Heart left ventricle (tissue), 16 donors: Measurements from ENCODE around the gene NHLH1. TPM values are rescaled to one million over a fixed set of nuclear protein-coding genes. Genes with fewer than 3 reads are reported as not detected.

Experiments
- ATAC-seq, 4 donors: fragments of 200-7000 bp; cut with Tn5 transposase; one replicate each; pipeline ENCODE4 v1.9.1; 2020 to 2022; ENCODE audit warnings: moderate library complexity in 4 of 4, mild to moderate bottlenecking in 3 of 4, moderate number of reproducible peaks in 1 of 4
- DNase-seq, 5 donors: peaks; one replicate each; pipeline ENCODE4 v3.0.0-alpha.2; 2020
- H3K27ac ChIP-seq, 12 donors: fragments of 200-600 bp; sonication (generic) in 4 of 12; one replicate each; pipeline versions ENCODE4 v1.5.0 to v1.8.0; 2016 to 2022; ENCODE audit warnings: mild to moderate bottlenecking in 2 of 12
- H3K27me3 ChIP-seq, 9 donors: fragments of 200-600 bp; sonication (generic) in 2 of 9; one replicate each; pipeline versions ENCODE4 v1.5.1 to v1.8.0; 2016 to 2022; ENCODE audit warnings: mild to moderate bottlenecking in 3 of 9
- H3K36me3 ChIP-seq, 9 donors: fragments of 200-600 bp; sonication (generic) in 2 of 9; one replicate each; pipeline versions ENCODE4 v1.5.0 to v1.8.0; 2018 to 2022; ENCODE audit warnings: mild to moderate bottlenecking in 2 of 9
- H3K4me1 ChIP-seq, 12 donors: fragments of 200-600 bp; sonication (generic) in 4 of 12; one replicate each; pipeline versions ENCODE4 v1.5.0 to v1.8.0; 2016 to 2022; ENCODE audit warnings: mild to moderate bottlenecking in 3 of 12
- H3K4me3 ChIP-seq, 12 donors: fragments of 200-600 bp; sonication (generic) in 4 of 12; one replicate each; pipeline versions ENCODE4 v1.5.0 to v1.8.0; 2017 to 2022; ENCODE audit warnings: mild to moderate bottlenecking in 9 of 12, moderate library complexity in 4 of 12
- H3K9me3 ChIP-seq, 12 donors: fragments of 200-600 bp; sonication (generic) in 4 of 12; one replicate each; pipeline versions ENCODE4 v1.5.0 to v1.8.0; 2016 to 2022; ENCODE audit warnings: mild to moderate bottlenecking in 1 of 12
- POLR2A ChIP-seq, 2 donors: fragments of 450-650 bp; IDR thresholded peaks; one replicate each; pipeline ENCODE4 v1.6.1; 2017; ENCODE audit warnings: antibody characterized with exemption in 2 of 2, mild to moderate bottlenecking in 2 of 2, moderate library complexity in 2 of 2
- WGBS, 4 donors: extraction: QIAGEN DNeasy Blood & Tissue Kit in 2 of 4; methylation state at CpG; one replicate each; pipeline versions ENCODE4 v1.1.5 to v1.1.7; 2013 to 2018; 5-methylcytosine and 5-hydroxymethylcytosine counted together
- intact Hi-C, 10 donors: fragments of 100-400 bp; cut with DNase I; formaldehyde crosslinking; loops; one replicate each; pipeline versions ENCODE4 v1.11.1 to v1.14.2; 2022
- polyA plus RNA-seq, 2 donors: library from polyadenylated mRNA; stranded (reverse); fragments of 200-250 nt; gene quantifications; one replicate each; pipeline ENCODE4 v1.2.3, GENCODE V29; 2013
- total RNA-seq, 9 donors: library from RNA; depleted of rRNA in 2 of 9; stranded (reverse); fragments of >200 nt in 2 of 9; fragmentation: NEBNext Ultra II Directional in 3 of 9; extraction: Animal tissue kit (Norgen Biotek cat#: 25700) in 3 of 9; gene quantifications; one replicate each; pipeline versions ENCODE4 v1.1.0 to v1.2.4, GENCODE V29; 2016 to 2023
- TF ChIP-seq, protein P1 (sequence below), 12 donors: fragments of 200-600 bp; sonication (generic) in 4 of 12; IDR thresholded peaks; one replicate each; pipeline versions ENCODE4 v1.5.0 to v1.8.0; 2018 to 2022; ENCODE audit warnings: antibody characterized with exemption in 12 of 12, mild to moderate bottlenecking in 5 of 12
- donor health status: ischemic (EF 13 %, LVEDD 7.1; RV severe dilation, severe dysfunction).
- donor health status: healthy with polysubstance abuse.
- donor health status: DM: no; HTN: yes; CAD: no.
- donor health status: DM: no; HTN: no; CAD: no.
- donor health status: ischemic (EF 25% LVEDD 6.9; RV normal size, moderate dysfunction).
- donor health status: ischemic (EF 25% LVEDD 5.7; RV mildly dilated, moderate dysfunction).
- donor health status: healthy.
- donor health status: DM: yes; HTN: yes; CAD: no.
- donor health status: ischemic (EF 35%, LVEDD 5.7; RV mildly dilated, moderate dysfunction).
- donor health status: nonischemic (EF 11% LVEDD 7.7; RV severe dilation, severe dysfunction).
- donor health status: DM: yes; HTN: yes; CAD: no.
- donor health status: PGD.
- donor health status: ischemic (EF 29% LVEDD 5.4; RV normal size, mild dysfunction).
- donor health status: nonischemic (EF 23%, LVEDD 6.1; RV moderate dilation, normal function).

NHLH1 gene
- total and polyA plus RNA-seq, 11 donors, result 0.09 to 0.18 (median 0.14) TPM; not detected in 8

DNA sequence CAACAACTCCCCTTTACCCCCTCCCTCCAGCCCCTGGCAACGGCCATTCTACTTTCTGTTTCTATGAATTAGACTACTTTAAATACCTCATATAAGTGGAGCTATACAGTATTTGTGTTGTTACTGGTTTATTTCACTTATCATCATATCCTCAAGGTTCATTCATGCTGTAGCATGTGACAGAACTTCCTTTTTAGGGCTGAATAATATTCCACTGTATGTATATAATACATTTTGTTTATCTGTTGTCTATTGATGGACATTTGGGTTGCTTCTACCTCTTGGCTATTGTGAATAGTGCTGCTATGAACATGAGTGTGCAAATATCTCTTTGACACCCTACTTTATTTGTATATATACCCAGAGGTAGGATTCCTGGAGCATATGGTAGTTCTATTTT lies 2.2 kb downstream of the NHLH1 start:
- intact Hi-C loops, result no loop called here
- Histone ChIP-seq H3K27ac (no peak overlapping the region), H3K4me3 (no peak overlapping the region), H3K36me3 (no peaks in the 10 kb centered on the region), H3K4me1 (no peaks in the 10 kb centered on the region), H3K9me3 (no peaks in the 10 kb centered on the region), H3K27me3 (peaks cover 0 to 13% (median 3%) of the 10 kb centered on the region in 9 donors)
- no peak for DNase-seq
- 74 to 90% (median 84%) methylated on average over 1 of the region's 1 CpG for WGBS, 4 donors
- ATAC-seq, result no peak
- TF ChIP-seq, protein P1, sequence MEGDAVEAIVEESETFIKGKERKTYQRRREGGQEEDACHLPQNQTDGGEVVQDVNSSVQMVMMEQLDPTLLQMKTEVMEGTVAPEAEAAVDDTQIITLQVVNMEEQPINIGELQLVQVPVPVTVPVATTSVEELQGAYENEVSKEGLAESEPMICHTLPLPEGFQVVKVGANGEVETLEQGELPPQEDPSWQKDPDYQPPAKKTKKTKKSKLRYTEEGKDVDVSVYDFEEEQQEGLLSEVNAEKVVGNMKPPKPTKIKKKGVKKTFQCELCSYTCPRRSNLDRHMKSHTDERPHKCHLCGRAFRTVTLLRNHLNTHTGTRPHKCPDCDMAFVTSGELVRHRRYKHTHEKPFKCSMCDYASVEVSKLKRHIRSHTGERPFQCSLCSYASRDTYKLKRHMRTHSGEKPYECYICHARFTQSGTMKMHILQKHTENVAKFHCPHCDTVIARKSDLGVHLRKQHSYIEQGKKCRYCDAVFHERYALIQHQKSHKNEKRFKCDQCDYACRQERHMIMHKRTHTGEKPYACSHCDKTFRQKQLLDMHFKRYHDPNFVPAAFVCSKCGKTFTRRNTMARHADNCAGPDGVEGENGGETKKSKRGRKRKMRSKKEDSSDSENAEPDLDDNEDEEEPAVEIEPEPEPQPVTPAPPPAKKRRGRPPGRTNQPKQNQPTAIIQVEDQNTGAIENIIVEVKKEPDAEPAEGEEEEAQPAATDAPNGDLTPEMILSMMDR (IDR thresholded peaks at IDR 0.05), result no peak
- no peak for TF ChIP-seq POLR2A (IDR thresholded peaks at IDR 0.05)

DNA sequence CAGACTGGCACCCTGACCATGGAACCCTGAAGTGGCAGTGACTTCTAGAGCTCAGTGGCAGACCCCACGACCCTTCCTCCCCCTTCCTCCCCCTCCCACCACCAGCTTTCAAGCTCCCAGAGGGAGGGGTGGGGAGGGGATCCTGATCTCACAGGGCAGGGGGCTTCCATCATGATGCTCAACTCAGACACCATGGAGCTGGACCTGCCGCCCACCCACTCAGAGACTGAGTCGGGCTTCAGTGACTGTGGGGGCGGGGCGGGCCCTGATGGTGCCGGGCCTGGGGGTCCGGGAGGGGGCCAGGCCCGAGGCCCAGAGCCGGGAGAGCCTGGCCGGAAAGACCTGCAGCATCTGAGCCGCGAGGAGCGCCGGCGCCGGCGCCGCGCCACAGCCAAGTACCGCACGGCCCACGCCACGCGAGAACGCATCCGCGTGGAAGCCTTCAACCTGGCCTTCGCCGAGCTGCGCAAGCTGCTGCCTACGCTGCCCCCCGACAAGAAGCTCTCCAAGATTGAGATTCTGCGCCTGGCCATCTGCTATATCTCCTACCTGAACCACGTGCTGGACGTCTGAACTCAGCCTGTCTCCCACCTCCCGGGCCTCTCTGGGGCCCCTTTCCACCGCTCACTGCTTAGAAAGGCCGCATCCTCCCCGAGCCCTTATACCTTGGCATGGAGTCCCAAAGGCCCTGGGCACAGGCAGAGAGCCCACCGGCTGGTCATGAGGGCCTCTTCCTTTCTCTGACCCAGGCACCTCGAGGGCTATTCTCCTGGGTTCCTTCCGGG lies 3.9 kb downstream of the NHLH1 start:
- ATAC-seq (no peak), DNase-seq (no peak)
- no peak for TF ChIP-seq POLR2A (IDR thresholded peaks at IDR 0.05)
- TF ChIP-seq, protein P1 (IDR thresholded peaks at IDR 0.05), result no peak
- Histone ChIP-seq H3K27me3 (peaks cover 0 to 13% (median 3%) of the 10 kb centered on the region in 9 donors), H3K4me3 (no peak overlapping the region), H3K27ac (no peak overlapping the region), H3K9me3 (no peaks in the 10 kb centered on the region), H3K4me1 (peaks cover 0 to 12% (median 3%) of the 10 kb centered on the region in 12 donors), H3K36me3 (no peaks in the 10 kb centered on the region)
- intact Hi-C loops, result loop anchor here in 6 of 10 donors (2.0 to 10.0 kb wide), 5 partner anchors 176 to 286 kb away; partner anchors contain the start of genes KCNJ9 (in 3 of the 6), CASQ1 (in 1 of the 6) and IGSF8 (in 1 of the 6)
- 61 to 74% (median 63%) methylated on average over 22 to 42 of the region's 42 CpGs for WGBS, 4 donors

- H3K36me3 ChIP-seq, result no peaks in the 10 kb centered on the region
- TF ChIP-seq, protein P1 (IDR thresholded peaks at IDR 0.05), result no peak
- TF ChIP-seq POLR2A (IDR thresholded peaks at IDR 0.05), result no peak
- DNase-seq (no peak), ATAC-seq (no peak)
- no peak overlapping the region for H3K4me3 ChIP-seq
- H3K27me3 ChIP-seq, result peaks cover 0 to 13% (median 3%) of the 10 kb centered on the region in 9 donors
- intact Hi-C loops, result loop anchor here in 6 of 10 donors (2.0 to 10.0 kb wide), 5 partner anchors 176 to 286 kb away; partner anchors contain the start of genes KCNJ9 (in 3 of the 6), CASQ1 (in 1 of the 6) and IGSF8 (in 1 of the 6)
- H3K9me3 ChIP-seq, result no peaks in the 10 kb centered on the region
- peaks cover 0 to 18% (median 8%) of the 10 kb centered on the region in 12 donors for H3K4me1 ChIP-seq
- no peak overlapping the region for H3K27ac ChIP-seq
Observed at GRCh38 chr1:160371346-160371631, 4.4 kb downstream of the NHLH1 start.

DNA sequence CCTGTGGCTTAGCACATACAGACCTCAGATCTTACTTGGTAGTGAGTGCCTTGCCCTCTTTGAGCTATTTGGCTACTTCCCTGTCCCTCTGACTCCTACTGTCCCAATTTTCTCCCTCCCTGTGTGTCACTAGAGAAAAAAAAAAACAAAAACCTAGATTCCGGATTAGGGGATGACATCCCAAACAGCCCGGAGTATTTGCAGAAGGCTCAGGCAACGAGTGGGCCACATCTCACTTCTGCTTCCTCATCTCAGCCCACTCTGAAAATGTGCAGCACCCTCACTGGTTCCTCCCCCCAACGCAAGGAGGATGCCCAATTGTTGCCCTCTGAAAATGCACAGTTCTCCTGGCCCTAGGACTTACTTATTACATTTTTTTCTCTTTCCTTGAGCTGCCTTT lies 4.9 kb downstream of the NHLH1 start:
- no peaks in the 10 kb centered on the region for H3K9me3 ChIP-seq
- no peak overlapping the region for H3K27ac ChIP-seq
- no peaks in the 10 kb centered on the region for H3K36me3 ChIP-seq
- intact Hi-C loops, result loop anchor here in 6 of 10 donors (2.0 to 10.0 kb wide), 5 partner anchors 177 to 287 kb away; partner anchors contain the start of genes KCNJ9 (in 3 of the 6), CASQ1 (in 1 of the 6) and IGSF8 (in 1 of the 6)
- ATAC-seq (no peak), DNase-seq (no peak)
- 83 to 89% (median 84%) methylated on average over 4 of the region's 4 CpGs for WGBS, 4 donors
- peaks cover 0 to 13% (median 3%) of the 10 kb centered on the region in 9 donors for H3K27me3 ChIP-seq
- peaks cover 0 to 23% (median 10%) of the 10 kb centered on the region in 12 donors for H3K4me1 ChIP-seq
- TF ChIP-seq, protein P1 (IDR thresholded peaks at IDR 0.05), result no peak
- TF ChIP-seq POLR2A (IDR thresholded peaks at IDR 0.05), result no peak
- no peak overlapping the region for H3K4me3 ChIP-seq
